Daoy (cell line): ENCODE data around the gene PTRH1. TPM values are rescaled to one million over a fixed set of nuclear protein-coding genes. Genes with fewer than 3 reads are reported as not detected.

Source experiments
- DNase-seq: peaks from one replicate; pipeline ENCODE4 v3.0.0-alpha.2; 2015; ENCODE audit warnings: low read depth
- total RNA-seq: library from RNA; depleted of rRNA; stranded (reverse); fragments of >200 nt; shearing (Covaris generic); gene quantifications from 2 replicates; pipeline ENCODE4 v1.2.3, GENCODE V29; 2014

Gene PTRH1
- total RNA-seq, 1 experiment from 2014 or later = 31.4 TPM

DNA sequence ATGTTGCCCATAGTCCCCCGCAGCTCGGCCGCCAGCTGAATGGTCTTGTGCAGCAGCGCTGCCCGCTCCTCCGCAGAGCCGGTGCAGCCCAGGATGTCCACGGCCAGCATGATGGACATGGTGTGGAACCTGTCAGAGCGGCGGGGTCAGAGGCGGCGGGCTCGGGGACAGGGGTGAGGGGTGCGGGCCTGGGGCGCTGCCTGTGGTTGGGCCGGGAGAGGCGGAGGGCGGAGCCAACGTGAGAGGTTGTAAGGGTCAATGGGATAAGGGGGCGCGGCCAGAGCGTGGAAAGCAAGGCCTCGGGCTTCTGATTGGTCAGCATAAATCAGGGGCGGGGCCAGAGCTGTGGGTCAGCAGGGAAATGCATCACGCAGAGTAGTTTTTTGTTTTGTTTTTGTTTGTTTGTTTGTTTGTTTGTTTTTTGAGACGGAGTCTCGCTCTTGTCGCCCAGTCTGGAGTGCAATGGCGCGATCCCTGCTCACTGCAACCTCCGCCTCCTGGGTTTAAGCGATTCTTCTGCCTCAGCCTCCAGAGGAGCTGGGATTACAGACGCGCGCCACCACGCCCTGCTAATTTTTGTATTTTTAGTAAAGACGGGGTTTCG lies 26.5 kb upstream of the PTRH1 start:
- DNase-seq = peak; percentile 76

DNA sequence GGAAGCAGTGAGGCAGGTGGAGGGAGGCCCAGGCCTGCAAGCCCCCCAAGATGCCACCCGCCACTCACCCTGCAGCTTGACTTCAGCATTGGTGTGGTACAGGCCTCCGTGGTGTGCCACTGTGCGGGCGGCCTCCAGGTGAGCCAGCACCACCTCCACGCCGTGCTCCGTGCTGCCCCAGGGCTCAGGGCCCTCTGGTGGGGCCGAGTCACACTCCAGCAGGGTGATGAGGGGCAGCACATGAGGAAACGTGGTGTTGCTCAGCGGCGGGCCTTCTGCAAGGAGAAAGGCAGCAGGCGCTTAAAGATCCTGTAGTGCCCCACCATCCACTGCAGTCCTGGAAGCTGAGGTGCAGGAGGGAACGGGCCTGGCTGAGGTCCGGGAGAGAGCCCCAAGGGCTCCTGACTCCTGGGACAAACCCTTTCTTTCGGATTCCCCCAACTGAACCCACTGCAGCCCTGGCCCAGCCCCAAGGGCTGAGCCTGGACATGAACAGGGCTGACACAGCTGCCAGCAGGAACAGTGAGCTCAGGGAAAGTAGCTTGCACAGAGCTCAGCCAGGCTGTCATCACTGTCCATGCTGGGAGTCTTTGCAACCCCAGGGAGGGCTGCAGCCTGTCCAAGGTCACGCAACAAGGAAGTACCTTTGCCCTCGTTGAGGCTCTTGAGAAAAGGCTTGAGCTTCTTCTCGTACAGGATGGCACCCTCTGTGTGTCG lies 24.3 kb upstream of the PTRH1 start:
- no peak for DNase-seq

DNA sequence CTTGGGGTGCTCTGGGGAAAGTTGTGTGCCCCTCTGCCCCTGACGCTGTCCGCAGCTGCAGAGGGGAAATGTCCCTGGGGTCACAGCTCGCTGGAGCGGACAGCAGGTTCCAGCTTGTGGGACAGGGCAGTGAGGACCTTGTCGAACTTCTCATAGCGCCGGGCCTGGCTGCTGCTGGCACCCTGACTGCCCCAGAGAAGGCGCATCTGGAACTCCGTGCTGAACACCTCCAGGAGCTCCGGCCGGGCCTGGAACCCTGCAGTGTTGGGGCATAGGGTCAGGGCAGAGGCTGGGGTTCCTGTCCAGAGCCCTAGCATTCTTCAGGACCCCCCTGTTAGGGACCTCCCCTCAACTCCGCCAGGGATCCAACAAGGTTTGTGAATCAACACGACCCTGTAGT lies 23.2 kb upstream of the PTRH1 start:
- DNase-seq = no peak

DNA sequence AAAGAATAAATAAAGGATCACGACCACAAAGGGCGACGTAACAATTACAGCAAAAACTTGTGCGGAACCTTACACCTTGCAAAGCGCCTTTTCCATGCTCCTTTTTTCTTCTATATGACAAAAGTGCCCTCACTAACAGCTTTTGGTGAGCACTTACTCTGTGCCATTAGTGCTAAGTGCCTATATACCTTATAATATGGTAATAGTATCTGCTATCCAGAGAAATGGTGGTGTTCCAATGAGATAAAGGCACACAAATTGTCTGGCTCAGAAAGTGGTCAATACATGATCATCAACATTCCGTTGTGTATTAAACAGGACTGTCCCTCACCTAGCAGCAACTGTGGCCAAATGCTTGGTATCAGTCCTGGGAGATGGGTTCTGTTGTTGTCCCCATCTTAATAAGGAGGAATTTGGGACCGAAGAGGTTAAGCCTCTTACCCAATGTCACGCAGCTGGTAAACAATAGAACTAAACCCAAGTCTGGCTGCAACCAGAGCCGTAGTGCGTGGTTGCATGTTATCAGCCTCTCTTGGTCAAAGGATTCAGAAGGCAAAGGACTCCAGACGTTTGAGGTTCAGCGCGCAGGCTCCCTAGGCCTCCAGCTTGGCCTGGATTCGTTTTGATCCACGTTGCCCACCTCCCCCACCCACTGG lies 20.2 kb upstream of the PTRH1 start:
- DNase-seq = no peak

DNA sequence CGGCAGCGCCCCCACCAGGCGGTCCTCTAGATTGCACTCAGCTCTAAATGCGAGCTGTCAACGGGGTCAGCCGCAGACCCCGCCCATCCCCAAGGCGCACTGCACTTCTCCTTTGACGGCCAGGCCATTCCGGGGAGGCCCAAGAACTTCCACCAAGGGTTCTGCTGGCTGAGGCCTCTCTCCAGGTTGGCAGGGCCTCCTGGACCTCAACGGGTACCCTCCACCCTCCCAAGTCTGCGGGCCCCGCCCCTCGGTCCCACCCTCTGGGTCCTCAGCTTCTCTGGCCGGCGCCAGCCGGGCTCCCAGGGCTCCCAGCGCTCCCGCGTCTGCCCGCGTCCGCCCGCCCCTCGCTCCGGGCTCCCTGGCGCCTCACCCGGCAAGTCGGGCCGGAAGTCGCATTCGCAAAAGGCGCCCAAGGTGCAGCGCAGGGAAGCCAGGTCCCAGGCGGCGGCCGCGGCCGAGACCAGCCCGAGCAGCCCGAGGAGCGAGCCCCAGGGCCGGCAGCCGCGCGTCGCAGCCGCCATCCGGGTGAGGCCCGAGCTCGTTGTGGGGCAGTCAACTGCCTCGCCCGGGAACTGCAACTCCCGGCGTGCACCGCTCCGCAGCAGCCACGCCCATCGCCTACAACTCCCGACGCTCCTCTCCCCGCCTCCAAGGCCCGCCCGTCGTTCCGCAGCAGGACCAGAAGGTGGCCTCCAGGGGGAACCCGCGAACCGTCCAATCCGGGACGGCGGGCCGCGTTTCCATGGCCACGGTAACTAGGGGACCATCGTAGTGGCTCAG lies 19.5 kb upstream of the PTRH1 start, which contains the start of gene TOR2A:
Gene TOR2A, minus strand, starts transcription at position 548 of the 783 bp plus-strand sequence. Its CDS starts 24 bp downstream, at position 524.
- DNase-seq = peak; percentile 100

DNA sequence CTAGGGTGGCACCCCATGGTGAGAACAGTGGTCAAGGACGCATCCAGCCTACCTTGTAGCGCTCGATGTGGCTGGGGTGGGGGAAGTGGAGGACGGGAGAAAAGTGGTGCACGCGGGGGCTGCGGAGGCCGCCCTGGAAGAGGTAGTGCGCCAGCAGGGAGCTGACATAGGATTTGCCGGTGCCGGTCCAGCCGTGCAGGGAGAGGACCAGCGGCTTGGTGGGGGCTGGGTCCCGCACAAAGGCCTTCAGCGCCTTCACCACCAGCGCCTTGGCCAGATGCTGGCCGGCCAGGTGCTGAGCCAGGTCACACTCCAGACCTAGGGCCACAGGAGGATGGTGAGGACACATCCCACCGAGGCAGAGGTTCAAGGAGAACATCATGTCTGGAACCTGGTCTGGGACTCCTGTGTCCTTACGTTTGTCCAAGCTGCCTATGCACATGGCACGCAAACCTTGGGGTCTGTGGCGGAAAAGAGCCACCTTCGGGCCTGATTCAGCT lies 18.8 kb upstream of the PTRH1 start:
- no peak for DNase-seq

DNA sequence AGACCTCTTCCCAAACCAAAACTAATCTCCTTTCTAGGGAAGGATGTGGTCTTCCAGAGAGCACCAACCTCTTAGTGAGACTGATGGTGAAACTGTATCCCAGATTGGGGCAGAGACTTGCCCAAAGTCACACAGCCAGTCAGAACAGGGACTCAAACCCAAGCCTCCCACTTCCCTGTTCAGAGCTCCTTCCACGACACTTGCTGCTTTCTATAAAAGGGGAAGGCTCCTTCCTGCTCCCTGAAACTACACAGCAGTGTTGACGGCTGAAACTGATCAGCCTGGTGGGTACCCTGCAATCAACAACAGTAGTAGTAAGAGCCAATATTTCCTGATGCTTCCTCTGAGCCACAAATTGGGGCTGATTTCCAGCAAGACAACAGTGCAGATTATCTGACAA lies 18.2 kb upstream of the PTRH1 start:
- no peak for DNase-seq

DNA sequence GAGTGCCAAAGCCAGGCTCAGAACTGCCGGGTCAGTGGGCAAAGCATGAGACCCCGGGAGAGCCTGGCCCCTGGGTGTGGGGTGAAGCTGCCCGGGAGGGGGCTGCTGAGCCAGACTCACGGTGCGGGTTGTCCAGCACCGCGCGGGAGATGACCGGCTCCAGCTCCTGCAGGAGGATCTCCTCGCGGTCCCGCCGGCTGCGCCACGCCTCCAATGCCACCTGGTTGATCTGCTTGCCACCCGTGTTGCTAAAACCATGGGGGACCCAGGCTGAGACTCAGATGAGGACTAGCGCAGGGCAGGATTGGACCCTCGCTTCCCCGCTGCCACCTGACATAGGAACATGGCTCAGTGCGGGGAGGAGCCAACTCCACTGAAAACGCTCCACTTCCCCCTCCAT lies 17.0 kb upstream of the PTRH1 start:
- DNase-seq = no peak

DNA sequence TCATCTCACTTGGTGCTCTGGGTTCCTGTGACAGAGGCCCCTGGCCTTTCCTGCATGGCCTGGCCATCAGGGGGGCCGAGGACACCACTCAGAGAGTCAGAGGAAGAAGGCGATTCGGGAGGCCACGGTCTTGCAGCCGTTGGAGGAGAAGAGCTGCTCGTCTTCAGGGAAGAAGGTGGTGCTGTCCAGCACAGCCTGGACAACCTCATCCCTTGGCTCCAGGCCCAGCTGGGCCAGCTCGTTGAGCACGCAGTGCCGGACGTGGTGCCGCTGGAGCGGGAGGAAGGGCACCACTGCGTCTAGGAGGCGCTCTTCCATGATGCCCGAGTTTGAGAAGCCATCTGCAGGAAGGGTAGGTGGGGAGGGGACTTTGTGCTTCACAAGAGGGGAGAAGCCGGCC lies 16.5 kb upstream of the PTRH1 start:
- DNase-seq = no peak

DNA sequence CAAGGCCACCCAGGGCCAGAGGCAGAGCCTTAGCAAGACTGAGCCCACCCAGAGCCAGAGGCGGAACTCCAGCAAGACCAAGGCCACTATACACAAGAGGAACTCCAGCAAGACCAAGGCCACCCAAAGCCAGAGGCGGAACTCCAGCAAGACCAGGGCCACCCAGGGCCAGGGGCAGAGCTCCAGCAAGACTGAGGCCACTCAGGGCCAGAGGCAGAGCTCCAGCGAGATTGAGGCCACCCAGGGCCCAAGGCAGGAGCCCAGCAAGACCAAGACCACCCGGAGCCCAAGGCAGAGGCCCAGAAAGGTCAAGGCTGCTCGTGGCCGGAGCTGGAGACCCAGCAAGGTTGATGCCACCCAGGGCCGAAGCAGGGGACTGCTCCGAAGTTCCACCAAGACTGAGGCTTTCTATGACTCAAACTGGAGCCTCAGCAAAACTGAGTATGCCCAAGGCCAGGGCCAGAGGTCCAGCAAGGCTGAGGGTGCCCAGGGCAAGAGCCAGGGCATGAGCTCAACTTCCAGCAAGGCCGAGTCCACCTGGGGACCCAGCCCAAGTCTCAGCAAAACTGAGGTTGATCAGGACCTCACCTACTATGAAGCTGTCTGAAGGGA lies 15.4 kb upstream of the PTRH1 start:
- no peak for DNase-seq

DNA sequence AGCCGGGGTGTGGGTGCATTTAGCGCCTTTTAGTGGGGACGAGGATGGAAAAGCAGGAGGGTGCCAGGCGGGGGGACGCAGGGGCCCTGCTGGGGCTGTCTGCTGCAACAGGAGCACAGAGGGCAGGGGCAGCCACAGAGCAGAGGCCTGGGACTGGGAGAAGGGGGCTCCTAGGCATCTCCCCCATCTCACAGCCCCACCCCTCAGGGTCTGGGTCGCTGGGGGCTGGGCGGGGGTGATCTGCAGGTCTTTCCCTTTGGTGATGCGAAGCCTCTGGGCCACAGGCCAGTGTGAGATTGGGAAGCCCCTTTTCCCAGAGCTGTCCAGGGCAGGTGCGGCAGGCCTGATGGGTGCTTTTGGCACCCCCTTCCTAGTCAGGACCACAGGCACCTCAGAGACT lies 14.8 kb upstream of the PTRH1 start:
- DNase-seq = no peak

DNA sequence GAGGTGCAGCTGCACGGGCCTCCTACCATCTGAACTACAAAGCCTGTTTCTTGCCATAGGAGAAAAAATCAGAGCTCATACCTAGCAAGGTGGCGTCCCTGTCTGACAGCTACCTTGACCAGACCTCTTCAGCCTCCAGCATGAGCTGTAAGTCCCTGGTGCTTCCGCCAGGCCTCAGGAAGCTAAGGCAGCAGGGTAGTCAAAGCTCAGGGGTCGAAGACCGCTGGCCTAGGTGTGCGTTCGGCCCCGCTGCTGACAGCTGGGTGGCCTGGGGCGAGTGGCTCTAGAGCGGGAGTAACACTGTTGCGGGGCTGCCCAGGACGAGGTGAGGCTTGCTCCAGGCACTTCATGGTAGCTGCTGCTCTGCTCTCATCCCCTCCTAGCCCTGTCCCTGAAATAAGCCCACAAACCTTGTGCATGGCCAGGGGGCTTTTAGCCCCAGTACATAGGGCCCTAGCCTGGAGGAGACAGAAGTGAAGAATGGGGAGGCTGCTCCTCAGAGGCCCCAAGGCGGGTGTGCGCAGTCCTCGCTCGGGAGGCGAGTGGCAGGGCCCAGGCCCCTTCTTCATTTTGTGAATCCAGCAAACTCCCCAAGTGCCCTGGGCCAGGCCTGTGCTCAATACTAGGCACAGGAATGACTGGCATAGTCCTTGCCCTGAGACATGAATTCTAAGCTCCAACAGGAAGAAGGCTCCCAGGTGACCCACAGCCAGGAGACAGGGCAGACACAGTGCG lies 14.2 kb upstream of the PTRH1 start:
- DNase-seq = no peak

DNA sequence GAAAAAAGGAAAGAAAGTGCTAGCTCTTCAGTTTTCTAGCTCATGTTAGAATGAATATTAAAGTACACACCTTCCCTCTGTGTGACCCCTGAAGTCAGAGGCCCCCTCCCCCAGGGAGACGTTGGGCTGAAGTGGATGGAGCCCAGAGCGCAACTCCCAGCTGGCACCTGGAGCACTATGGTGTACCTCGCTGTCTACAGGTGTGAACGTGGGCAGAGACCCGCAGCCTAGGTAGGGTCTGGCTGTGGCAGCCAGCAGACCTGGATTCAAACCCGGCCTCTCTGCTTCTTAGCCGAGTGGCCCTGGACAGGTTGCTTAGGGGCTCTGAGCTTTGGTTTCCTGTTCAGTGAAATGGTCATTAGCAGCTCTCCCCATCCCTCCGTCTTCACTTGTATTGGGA lies 13.3 kb upstream of the PTRH1 start:
- DNase-seq = no peak

DNA sequence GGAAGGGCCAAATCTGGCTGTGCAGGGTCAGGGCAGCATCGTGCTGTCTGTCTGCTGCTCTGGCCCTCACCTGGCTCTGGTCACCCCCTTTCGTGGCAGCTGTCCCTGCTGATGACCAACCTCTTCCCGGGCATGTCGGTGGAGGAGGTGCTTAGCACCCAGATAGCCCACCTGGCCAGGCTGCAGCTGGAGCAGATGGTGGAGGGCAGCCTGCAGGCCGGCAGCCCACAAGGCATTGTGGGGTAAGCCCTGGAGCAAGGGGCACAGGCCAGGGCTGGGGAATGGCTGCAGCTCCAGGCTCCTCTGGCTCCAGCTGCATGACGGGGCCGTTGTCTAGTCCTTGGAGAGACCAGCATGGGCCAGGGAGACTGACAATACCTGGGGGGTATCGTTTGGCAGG lies 11.4 kb upstream of the PTRH1 start:
- no peak for DNase-seq

DNA sequence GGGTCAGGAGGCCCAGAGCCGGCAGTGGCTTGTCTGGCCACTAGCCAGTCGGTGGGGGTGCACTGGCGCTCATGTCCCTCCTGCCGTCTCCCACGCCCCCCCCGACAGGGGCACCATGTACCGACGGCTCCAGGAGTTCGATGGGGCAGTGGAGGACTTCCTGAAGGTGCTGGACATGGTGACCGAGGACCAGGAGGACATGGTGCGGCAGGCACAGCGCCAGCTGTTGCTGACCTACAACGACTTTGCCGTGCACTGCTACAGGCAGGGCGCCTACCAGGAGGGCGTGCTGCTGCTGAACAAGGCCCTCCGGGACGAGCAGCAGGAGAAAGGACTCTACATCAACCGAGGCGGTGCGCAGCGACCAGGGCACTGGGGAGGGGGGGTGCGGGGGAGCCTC lies 8.5 kb upstream of the PTRH1 start:
- DNase-seq = no peak

DNA sequence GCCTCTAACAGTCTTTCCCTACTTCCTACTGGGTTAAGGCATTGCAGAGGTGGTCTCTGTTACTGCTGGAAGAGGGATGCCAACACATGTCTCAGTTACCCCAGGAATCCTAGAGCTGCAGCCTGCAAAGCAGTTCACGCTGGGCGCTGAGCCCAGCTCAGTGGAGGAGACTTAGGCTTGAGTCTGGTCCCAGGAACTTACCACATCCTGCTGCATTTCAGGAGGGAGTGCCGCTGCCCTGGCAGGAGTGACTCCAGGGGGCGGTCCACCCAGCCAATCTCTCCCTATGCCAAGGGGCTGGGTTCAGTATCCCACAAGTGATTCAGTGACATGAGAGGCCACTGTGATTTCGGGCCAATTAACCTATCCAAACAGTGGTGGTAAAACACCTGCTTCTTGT lies 8.0 kb upstream of the PTRH1 start:
- DNase-seq = peak; percentile 86

DNA sequence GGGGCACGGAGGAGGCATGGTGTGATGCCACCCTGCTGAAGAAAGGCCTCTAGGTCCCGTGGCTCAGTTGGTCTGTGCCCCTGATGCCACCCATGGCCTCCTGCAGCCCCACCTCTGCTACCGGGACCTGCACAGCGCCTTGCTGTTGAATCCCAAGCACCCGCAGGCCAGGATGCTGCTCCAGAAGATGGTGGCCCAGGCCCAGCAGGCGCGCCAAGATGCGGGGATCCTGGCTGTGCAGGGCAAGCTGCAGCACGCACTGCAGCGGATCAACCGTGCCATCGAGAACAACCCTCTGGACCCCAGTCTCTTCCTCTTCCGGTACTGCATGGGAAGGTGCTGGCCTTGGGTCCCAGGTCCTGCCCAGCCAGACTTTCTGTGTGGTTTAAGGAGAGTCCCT lies 7.5 kb upstream of the PTRH1 start:
- DNase-seq = no peak

DNA sequence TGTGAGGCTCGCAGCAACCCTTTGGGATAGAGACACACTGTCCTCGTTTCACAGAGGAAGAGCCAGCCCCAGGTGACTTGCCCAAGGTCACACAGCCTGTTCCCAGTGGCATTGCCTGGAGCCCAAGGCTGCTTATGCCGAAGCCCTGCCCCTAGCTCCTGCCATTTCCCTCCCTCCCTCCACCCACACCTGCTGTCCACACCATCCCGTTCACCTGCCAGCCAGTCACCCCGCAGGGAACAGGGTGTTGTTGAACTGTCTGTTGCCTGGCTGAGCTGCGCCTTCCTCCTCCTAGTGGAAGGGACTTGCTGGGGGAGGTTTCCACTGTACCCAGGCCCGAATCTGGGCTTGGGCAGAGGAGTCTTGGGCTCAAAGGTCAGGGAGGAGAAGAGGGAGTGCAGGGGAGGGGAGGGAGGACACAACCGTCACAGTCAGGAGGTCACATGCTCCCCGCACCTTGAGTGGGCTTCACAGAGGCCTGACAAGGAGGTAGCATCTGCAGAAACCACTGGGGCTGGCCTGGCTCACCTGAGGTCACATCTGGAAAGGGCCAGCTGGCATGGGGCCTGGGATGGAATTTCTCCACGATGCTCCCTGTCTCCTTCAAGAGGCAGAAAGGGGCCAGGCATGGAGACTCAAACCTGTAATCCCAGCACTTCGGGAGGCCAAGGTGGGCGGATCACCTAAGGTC lies 6.7 kb upstream of the PTRH1 start:
- DNase-seq = no peak

DNA sequence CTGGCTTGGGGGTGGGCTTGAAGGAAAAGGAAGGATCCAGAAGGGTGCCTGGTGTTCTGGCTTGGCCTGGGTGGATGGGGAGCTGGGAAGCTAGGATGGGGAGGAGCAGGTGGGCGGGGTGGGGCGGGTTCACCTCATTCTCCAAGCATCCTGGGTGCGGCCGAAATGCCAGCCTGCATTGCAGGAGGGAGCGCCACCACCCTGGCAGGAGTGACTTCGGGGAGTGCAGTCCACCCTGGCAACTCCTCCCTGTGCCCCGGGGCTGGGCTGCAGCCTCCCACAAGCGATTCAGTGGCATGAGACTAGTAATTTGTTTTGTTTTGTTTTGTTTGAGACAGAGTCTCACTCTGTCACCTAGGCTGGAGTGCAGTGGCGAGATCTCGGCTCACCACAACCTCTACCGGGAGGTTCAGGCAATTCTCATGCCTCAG lies 5.9 kb upstream of the PTRH1 start:
- peak; percentile 57 for DNase-seq

DNA sequence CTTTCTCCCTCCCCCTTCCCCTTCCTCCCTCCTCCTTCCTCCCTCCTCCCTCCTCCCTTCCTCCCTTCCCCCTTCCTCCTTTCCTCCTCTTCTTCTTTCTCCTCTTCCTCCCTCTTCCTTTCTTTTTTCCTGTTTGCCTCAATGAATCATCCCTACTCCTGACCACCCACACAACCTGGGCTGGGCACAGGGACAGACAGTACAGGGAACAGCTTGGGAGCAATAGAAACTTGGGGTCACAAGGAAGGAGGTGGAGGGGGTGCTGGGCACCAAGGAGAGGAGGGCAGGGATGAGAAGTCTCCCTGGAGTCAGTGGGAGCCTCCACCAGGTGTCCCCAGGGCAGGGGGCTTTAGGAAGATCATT lies 5.4 kb upstream of the PTRH1 start:
- no peak for DNase-seq
